UCSD-AML1 (cell line): ENCODE data around the gene SELENOM.

Experiments
- DNase-seq: peaks from one replicate; lab custom pipeline; 2025; ENCODE audit not compliant: unreplicated experiment; lab: John Stamatoyannopoulos, UW

SELENOM gene

GRCh38 chr22:31107178-31107893 is at the start of gene SELENOM:
Gene SELENOM, minus strand, starts transcription at chr22:31107568. Its CDS starts 63 bp downstream, at chr22:31107505.
- DNase-seq, result peak; percentile 90

- no peak for DNase-seq
Observed at GRCh38 chr22:31155422-31155821, 48.1 kb upstream of the SELENOM start.

- DNase-seq, result no peak
Observed at GRCh38 chr22:31154975-31155374, 47.6 kb upstream of the SELENOM start.

- no peak for DNase-seq
Observed at GRCh38 chr22:31153357-31153756, 46.0 kb upstream of the SELENOM start.

- no peak for DNase-seq
Observed at GRCh38 chr22:31151872-31152271, 44.5 kb upstream of the SELENOM start.

GRCh38 chr22:31150615-31151014 is 43.2 kb upstream of the SELENOM start:
- DNase-seq, result no peak

GRCh38 chr22:31148953-31149627 is 41.7 kb upstream of the SELENOM start:
- peak; percentile 66 for DNase-seq

GRCh38 chr22:31148488-31148887 is 41.1 kb upstream of the SELENOM start:
- no peak for DNase-seq

GRCh38 chr22:31144223-31144622 is 36.9 kb upstream of the SELENOM start:
- no peak for DNase-seq

- no peak for DNase-seq
Observed at GRCh38 chr22:31143537-31143936, 36.2 kb upstream of the SELENOM start.

GRCh38 chr22:31143038-31143437 is 35.7 kb upstream of the SELENOM start:
- DNase-seq, result no peak

- no peak for DNase-seq
Observed at GRCh38 chr22:31142285-31142684, 34.9 kb upstream of the SELENOM start.

- no peak for DNase-seq
Observed at GRCh38 chr22:31141551-31141950, 34.2 kb upstream of the SELENOM start.

- no peak for DNase-seq
Observed at GRCh38 chr22:31140746-31141145, 33.4 kb upstream of the SELENOM start.

- DNase-seq, result no peak
Observed at GRCh38 chr22:31139866-31140716, 32.7 kb upstream of the SELENOM start, which contains the start of gene PLA2G3. Gene PLA2G3, minus strand, starts transcription at chr22:31140508. Its CDS starts 154 bp downstream, at chr22:31140354.

- DNase-seq, result no peak
Observed at GRCh38 chr22:31139066-31139465, 31.7 kb upstream of the SELENOM start.

GRCh38 chr22:31138126-31138525 is 30.8 kb upstream of the SELENOM start:
- DNase-seq, result no peak

GRCh38 chr22:31137721-31138120 is 30.4 kb upstream of the SELENOM start:
- DNase-seq, result no peak

- no peak for DNase-seq
Observed at GRCh38 chr22:31136711-31137110, 29.3 kb upstream of the SELENOM start.

- no peak for DNase-seq
Observed at GRCh38 chr22:31136155-31136554, 28.8 kb upstream of the SELENOM start.

- no peak for DNase-seq
Observed at GRCh38 chr22:31135706-31136105, 28.3 kb upstream of the SELENOM start.

GRCh38 chr22:31134688-31135087 is 27.3 kb upstream of the SELENOM start:
- DNase-seq, result no peak
